Measurements from ENCODE around the gene STX16. TPM values are rescaled to one million over a fixed set of nuclear protein-coding genes. Genes with fewer than 3 reads are reported as not detected.
A peak's percentile ranks its signal among the peaks of the same experiment; 100 is the strongest.

The STX16 gene
- polyA plus RNA-seq, 3 donors = 49.9 to 57.6 (median 54.7) TPM

- DNase-seq (ENCODE audit: low read depth in 3 of 3, low spot score in 2 of 3) = peak in 1 of 3 donors; percentile 52
Observed at GRCh38 chr20:58651946-58652605, 993 bp downstream of the STX16 start.

- DNase-seq (ENCODE audit: low read depth in 3 of 3, low spot score in 2 of 3) = no peak
Observed at GRCh38 chr20:58652606-58653294, 1.7 kb downstream of the STX16 start.

GRCh38 chr20:58654337-58654736 is 3.3 kb downstream of the STX16 start:
- no peak for DNase-seq (ENCODE audit: low read depth in 3 of 3, low spot score in 2 of 3)

GRCh38 chr20:58655328-58656107 is 4.4 kb downstream of the STX16 start:
- no peak for DNase-seq (ENCODE audit: low read depth in 3 of 3, low spot score in 2 of 3)

- DNase-seq (ENCODE audit: low read depth in 3 of 3, low spot score in 2 of 3) = no peak
Observed at GRCh38 chr20:58656831-58657230, 5.7 kb downstream of the STX16 start.

- no peak for DNase-seq (ENCODE audit: low read depth in 3 of 3, low spot score in 2 of 3)
Observed at GRCh38 chr20:58657262-58657661, 6.2 kb downstream of the STX16 start.

GRCh38 chr20:58657986-58658385 is 6.9 kb downstream of the STX16 start:
- no peak for DNase-seq (ENCODE audit: low read depth in 3 of 3, low spot score in 2 of 3)

GRCh38 chr20:58658760-58659159 is 7.7 kb downstream of the STX16 start:
- no peak for DNase-seq (ENCODE audit: low read depth in 3 of 3, low spot score in 2 of 3)

- DNase-seq (ENCODE audit: low read depth in 3 of 3, low spot score in 2 of 3) = no peak
Observed at GRCh38 chr20:58659841-58660240, 8.8 kb downstream of the STX16 start.

GRCh38 chr20:58660855-58661597 is 9.9 kb downstream of the STX16 start:
- no peak for DNase-seq (ENCODE audit: low read depth in 3 of 3, low spot score in 2 of 3)

- DNase-seq (ENCODE audit: low read depth in 3 of 3, low spot score in 2 of 3) = no peak
Observed at GRCh38 chr20:58661598-58662473, 10.8 kb downstream of the STX16 start.

- no peak for DNase-seq (ENCODE audit: low read depth in 3 of 3, low spot score in 2 of 3)
Observed at GRCh38 chr20:58664331-58664730, 13.2 kb downstream of the STX16 start.

- DNase-seq (ENCODE audit: low read depth in 3 of 3, low spot score in 2 of 3) = no peak
Observed at GRCh38 chr20:58664883-58665282, 13.8 kb downstream of the STX16 start.

- DNase-seq (ENCODE audit: low read depth in 3 of 3, low spot score in 2 of 3) = no peak
Observed at GRCh38 chr20:58665606-58666005, 14.5 kb downstream of the STX16 start.

- no peak for DNase-seq (ENCODE audit: low read depth in 3 of 3, low spot score in 2 of 3)
Observed at GRCh38 chr20:58666702-58667101, 15.6 kb downstream of the STX16 start.

GRCh38 chr20:58667975-58668374 is 16.9 kb downstream of the STX16 start:
- DNase-seq (ENCODE audit: low read depth in 3 of 3, low spot score in 2 of 3) = no peak

- DNase-seq (ENCODE audit: low read depth in 3 of 3, low spot score in 2 of 3) = no peak
Observed at GRCh38 chr20:58668901-58669286, 17.8 kb downstream of the STX16 start.

GRCh38 chr20:58669287-58670006 is 18.4 kb downstream of the STX16 start:
- DNase-seq (ENCODE audit: low read depth in 3 of 3, low spot score in 2 of 3) = no peak

GRCh38 chr20:58670102-58670501 is 19.0 kb downstream of the STX16 start:
- no peak for DNase-seq (ENCODE audit: low read depth in 3 of 3, low spot score in 2 of 3)

Measured in right renal cortex interstitium (tissue), 3 donors.